NB4 (cell line): ENCODE measurements around the gene XRCC5.

Source experiments
- DNase-seq: peaks from one replicate; pipeline ENCODE4 v3.0.0; 2010; ENCODE audit warnings: low read depth
- H3K4me3 ChIP-seq: one replicate; pipeline ENCODE4 v1.5.1; 2011; ENCODE audit warnings: mild to moderate bottlenecking, low read depth, low read length, moderate library complexity
- MYC ChIP-seq: IDR thresholded peaks from 2 replicates; pipeline ENCODE4 v1.6.1; 2011; ENCODE audit warnings: low read depth, low read length
- POLR2A ChIP-seq: IDR thresholded peaks from 2 replicates; pipeline ENCODE4 v1.6.1; 2011; ENCODE audit warnings: mild to moderate bottlenecking; ENCODE audit not compliant: insufficient read length; ENCODE audit errors: extremely low read depth
- TF ChIP-seq, protein P1 (sequence below): IDR thresholded peaks from one replicate; pipeline ENCODE4 v1.5.1; 2012; ENCODE audit warnings: low read depth, low read length
- TF ChIP-seq, protein P2 (sequence below): IDR thresholded peaks from 2 replicates; pipeline ENCODE4 v1.6.1; 2011; ENCODE audit warnings: low read depth, low read length

The XRCC5 gene

DNA sequence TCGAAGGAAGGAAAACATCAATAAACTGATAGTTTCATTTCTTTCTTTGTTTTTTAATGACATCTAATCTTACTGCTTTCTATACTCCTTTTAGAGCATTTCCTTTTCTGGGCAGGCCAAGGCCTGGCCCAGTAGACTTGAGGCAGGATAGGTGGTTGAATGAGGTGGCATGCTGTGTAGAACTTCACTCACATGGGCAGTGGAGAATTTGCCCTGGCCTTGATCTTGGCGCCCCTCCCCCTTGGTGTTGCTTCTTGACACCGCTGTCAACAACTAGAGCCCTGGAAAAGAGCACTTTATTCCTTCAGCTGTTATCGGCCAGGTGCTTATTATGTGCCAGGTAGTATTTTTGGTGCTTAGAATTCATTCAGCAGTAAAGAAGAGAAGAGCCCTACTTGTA lies 37.4 kb downstream of the XRCC5 start:
- TF ChIP-seq, protein P1, sequence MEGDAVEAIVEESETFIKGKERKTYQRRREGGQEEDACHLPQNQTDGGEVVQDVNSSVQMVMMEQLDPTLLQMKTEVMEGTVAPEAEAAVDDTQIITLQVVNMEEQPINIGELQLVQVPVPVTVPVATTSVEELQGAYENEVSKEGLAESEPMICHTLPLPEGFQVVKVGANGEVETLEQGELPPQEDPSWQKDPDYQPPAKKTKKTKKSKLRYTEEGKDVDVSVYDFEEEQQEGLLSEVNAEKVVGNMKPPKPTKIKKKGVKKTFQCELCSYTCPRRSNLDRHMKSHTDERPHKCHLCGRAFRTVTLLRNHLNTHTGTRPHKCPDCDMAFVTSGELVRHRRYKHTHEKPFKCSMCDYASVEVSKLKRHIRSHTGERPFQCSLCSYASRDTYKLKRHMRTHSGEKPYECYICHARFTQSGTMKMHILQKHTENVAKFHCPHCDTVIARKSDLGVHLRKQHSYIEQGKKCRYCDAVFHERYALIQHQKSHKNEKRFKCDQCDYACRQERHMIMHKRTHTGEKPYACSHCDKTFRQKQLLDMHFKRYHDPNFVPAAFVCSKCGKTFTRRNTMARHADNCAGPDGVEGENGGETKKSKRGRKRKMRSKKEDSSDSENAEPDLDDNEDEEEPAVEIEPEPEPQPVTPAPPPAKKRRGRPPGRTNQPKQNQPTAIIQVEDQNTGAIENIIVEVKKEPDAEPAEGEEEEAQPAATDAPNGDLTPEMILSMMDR: no peak
- TF ChIP-seq, protein P2, sequence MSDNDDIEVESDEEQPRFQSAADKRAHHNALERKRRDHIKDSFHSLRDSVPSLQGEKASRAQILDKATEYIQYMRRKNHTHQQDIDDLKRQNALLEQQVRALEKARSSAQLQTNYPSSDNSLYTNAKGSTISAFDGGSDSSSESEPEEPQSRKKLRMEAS: no peak
- TF ChIP-seq POLR2A: no peak
- no peak for TF ChIP-seq MYC
- H3K4me3 ChIP-seq: no peak overlapping the region
- DNase-seq: no peak

DNA sequence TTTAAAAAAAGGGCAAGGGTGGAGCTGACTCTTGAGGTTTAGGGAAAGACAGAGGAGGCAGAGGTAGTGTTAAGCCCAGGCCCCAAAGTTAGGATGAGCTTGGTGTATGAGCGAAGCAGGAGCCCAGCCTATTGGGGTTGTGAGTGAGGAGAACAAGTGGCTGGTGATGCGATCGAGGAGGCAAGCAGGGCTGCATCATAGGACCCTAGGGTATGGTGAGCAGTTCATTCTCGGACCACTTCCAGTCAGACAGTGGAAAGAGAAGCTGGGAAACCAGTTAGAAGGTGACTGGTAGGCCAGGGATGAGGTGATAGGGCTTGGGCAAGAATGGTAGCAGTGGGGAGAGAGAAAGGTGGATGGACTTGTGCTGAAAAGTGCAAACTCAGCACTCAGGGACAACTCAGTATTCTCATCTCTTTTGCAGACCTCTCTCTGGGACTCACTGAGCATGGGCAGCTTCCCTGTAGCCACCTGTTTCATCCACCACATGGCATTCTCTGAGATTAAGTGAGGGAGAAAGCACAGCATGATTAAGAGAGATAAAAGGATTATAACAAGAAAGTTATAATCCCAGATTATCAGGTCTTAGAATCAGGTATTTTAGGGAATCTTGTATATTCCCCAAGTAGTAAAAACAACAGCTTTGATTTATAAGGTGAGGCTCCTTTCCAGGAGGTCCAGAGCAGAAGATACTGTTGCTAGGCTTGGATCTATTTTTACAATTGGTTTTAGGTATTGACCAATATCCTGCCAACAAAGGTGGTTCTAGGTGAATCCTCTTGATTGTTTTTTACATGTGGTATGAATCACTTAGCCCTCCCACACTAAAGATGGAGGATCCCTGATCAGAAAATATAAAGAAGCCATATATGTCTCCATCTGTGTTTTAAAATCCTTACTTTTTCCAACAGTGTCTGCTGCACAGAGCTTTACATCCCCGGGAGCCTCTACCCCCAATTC lies 38.3 kb downstream of the XRCC5 start:
- no peak overlapping the region for H3K4me3 ChIP-seq
- TF ChIP-seq, protein P1: no peak
- TF ChIP-seq MYC: no peak
- TF ChIP-seq, protein P2: no peak
- no peak for TF ChIP-seq POLR2A
- no peak for DNase-seq

DNA sequence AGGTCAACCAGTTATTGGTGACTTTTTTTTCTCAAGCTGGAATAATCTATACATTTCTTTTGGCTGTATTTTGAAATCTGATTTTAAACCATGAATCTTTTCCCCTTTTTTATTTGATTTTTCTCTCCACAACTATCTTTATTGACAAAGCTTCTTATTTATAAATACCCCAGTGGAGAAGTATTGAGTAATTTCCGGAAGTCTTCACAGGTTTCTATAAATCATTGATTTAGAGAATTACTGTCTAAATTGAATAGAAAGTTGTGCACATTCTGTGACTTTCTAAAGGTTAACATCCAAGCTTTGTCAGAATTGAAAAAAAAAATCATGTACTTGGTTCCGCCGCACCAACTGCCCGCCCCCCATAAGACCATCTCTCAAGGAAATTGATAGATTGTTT lies 39.8 kb downstream of the XRCC5 start:
- DNase-seq: no peak
- TF ChIP-seq, protein P2: no peak
- TF ChIP-seq, protein P1: no peak
- no peak for TF ChIP-seq POLR2A
- no peak for TF ChIP-seq MYC
- H3K4me3 ChIP-seq: no peak overlapping the region

DNA sequence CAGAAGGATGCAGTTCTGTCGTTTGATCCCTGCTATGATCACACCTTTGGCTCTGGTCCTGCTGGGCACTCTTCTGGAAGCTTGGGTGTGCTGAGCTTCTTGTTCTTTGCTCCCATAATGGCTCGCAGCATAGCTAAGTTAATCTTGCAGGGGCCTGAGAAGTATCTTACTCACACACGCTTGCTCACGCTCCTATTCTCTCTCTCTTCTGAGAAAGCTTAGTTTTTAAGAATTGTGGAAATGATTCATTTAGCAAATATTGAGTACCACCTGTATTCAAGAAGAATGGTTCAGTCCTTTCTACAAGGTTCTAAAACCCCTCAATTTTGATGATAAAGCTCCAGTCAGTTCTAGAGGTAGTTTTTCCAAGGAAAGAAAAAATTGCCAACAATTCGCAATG lies 40.6 kb downstream of the XRCC5 start:
- no peak overlapping the region for H3K4me3 ChIP-seq
- no peak for DNase-seq
- no peak for TF ChIP-seq POLR2A
- TF ChIP-seq, protein P1: no peak

DNA sequence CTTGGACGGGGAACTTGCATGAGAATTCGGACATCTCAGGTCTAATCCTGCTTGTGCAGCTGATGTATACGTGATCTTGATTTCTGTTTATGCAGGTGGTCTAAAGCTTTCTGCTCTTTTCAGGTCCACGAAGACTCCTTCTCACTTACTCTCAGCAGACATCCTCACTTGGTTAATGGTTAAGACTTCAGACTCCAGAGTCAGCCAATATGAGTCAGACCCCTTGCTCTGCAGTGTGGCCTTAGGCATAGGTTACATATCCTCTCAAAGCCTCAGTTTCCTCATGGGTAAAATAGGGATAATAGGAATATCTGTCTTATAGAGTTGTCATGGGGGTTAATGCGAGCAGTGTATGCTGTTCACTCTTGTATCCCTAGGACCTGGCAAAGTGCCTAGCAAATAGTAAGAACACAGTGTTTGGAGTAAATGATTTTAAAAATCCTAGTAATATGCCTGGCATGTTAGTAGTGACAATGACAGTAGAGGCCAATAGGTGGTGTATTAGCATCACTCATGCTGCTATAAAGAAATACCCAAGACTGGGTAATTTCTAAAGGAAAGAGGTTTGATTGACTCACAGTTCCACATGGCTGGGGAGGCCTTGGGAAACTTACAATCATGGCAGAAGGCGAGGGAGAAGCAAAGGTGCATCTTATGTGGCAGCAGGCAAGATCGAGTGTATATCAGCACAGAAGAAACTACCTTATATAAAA lies 42.3 kb downstream of the XRCC5 start:
- DNase-seq: no peak
- no peak overlapping the region for H3K4me3 ChIP-seq
- TF ChIP-seq, protein P1: no peak
- TF ChIP-seq, protein P2: no peak
